Measurements from ENCODE around the gene SNED1. TPM values are rescaled to one million over a fixed set of nuclear protein-coding genes. Genes with fewer than 3 reads are reported as not detected.
A peak's percentile ranks its signal among the peaks of the same experiment; 100 is the strongest.

The SNED1 gene
- total RNA-seq, 2 experiments from 2014 or later: 1.4 to 1.8 TPM

- intact Hi-C loops (cut with micrococcal nuclease): no loop called here
- TF ChIP-seq CTCF (IDR thresholded peaks at IDR 0.05): no peak
- no peaks in the 10 kb centered on the region for H3K9me3 Mint-ChIP-seq
- H3K27ac Mint-ChIP-seq: no peak overlapping the region
- no peak for DNase-seq
- H3K27me3 Mint-ChIP-seq: no peaks in the 10 kb centered on the region
- no peak for ATAC-seq
- H3K4me1 Mint-ChIP-seq (ENCODE audit: low read depth): peaks cover 4% of the 10 kb centered on the region
- ChIA-PET CTCF (interaction anchor here (1.1 to 1.5 kb wide), 3 partner anchors 8 to 211 kb away, joined by 3 to 4 read pairs (median 3); no protein-coding TSS in a partner anchor), POLR2A (no interaction called here)
- no peak overlapping the region for H3K4me3 Mint-ChIP-seq
- H3K36me3 Mint-ChIP-seq (ENCODE audit: low read depth): no peaks in the 10 kb centered on the region
These were observed 64.1 kb downstream of the SNED1 start for GRCh38 chr2:241062389-241063092.

- POLR2A ChIA-PET: interaction anchor here (0.6 kb wide), 1 partner anchor 69 kb away, joined by 3 read pairs; no protein-coding TSS in a partner anchor
- H3K27ac Mint-ChIP-seq: no peak overlapping the region
- H3K4me3 Mint-ChIP-seq: no peak overlapping the region
- CTCF ChIA-PET: interaction anchor here (1.1 to 1.5 kb wide), 4 partner anchors 9 to 211 kb away, joined by 3 to 4 read pairs (median 3); no protein-coding TSS in a partner anchor
- no peaks in the 10 kb centered on the region for H3K9me3 Mint-ChIP-seq
- no peak for ATAC-seq
- TF ChIP-seq CTCF (IDR thresholded peaks at IDR 0.05): no peak
- intact Hi-C loops (cut with micrococcal nuclease): no loop called here
- no peaks in the 10 kb centered on the region for H3K36me3 Mint-ChIP-seq (ENCODE audit: low read depth)
- peaks cover 4% of the 10 kb centered on the region for H3K4me1 Mint-ChIP-seq (ENCODE audit: low read depth)
- DNase-seq: no peak
- H3K27me3 Mint-ChIP-seq: no peaks in the 10 kb centered on the region
These were observed 64.7 kb downstream of the SNED1 start for GRCh38 chr2:241063093-241063551.

GRCh38 chr2:241063587-241063986 is 65.2 kb downstream of the SNED1 start:
- CTCF ChIA-PET: interaction anchor here (1.1 to 1.5 kb wide), 4 partner anchors 9 to 212 kb away, joined by 3 to 4 read pairs (median 3); no protein-coding TSS in a partner anchor
- no peak overlapping the region for H3K27ac Mint-ChIP-seq
- no peaks in the 10 kb centered on the region for H3K27me3 Mint-ChIP-seq
- peaks cover 4% of the 10 kb centered on the region for H3K4me1 Mint-ChIP-seq (ENCODE audit: low read depth)
- no peak for DNase-seq
- H3K36me3 Mint-ChIP-seq (ENCODE audit: low read depth): no peaks in the 10 kb centered on the region
- POLR2A ChIA-PET: interaction anchor here (0.6 kb wide), 1 partner anchor 70 kb away, joined by 3 read pairs; no protein-coding TSS in a partner anchor
- intact Hi-C loops (cut with micrococcal nuclease): no loop called here
- H3K9me3 Mint-ChIP-seq: no peaks in the 10 kb centered on the region
- peak; percentile 16 for ATAC-seq
- H3K4me3 Mint-ChIP-seq: no peak overlapping the region
- TF ChIP-seq CTCF (IDR thresholded peaks at IDR 0.05): no peak

- no peaks in the 10 kb centered on the region for H3K27me3 Mint-ChIP-seq
- H3K9me3 Mint-ChIP-seq: no peaks in the 10 kb centered on the region
- CTCF ChIA-PET: interaction anchor here (1.1 to 1.3 kb wide), 4 partner anchors 10 to 212 kb away, joined by 3 to 8 read pairs (median 4); no protein-coding TSS in a partner anchor
- peaks cover 4% of the 10 kb centered on the region for H3K4me1 Mint-ChIP-seq (ENCODE audit: low read depth)
- DNase-seq (peak; percentile 58), ATAC-seq (peak; percentile 90)
- intact Hi-C loops (cut with micrococcal nuclease): no loop called here
- TF ChIP-seq CTCF (IDR thresholded peaks at IDR 0.05): no peak
- H3K36me3 Mint-ChIP-seq (ENCODE audit: low read depth): no peaks in the 10 kb centered on the region
- H3K4me3 Mint-ChIP-seq: peak overlapping the region; percentile 2
- no peak overlapping the region for H3K27ac Mint-ChIP-seq
- POLR2A ChIA-PET: no interaction called here
These were observed 65.8 kb downstream of the SNED1 start for GRCh38 chr2:241064008-241064801.

Data from activated CD8-positive, alpha-beta T cell treated with anti-CD3 and anti-CD28 coated beads for 36 hours (primary cell).